ENCODE data around the gene SPOCK2. TPM values are rescaled to one million over a fixed set of nuclear protein-coding genes. Genes with fewer than 3 reads are reported as not detected.
A peak's percentile ranks its signal among the peaks of the same experiment; 100 is the strongest.

Gene SPOCK2
- polyA plus RNA-seq, 1 donor (not counting 4 experiments of a cell fraction or from before 2014, with no cell fraction given), result 0.14 TPM

DNA sequence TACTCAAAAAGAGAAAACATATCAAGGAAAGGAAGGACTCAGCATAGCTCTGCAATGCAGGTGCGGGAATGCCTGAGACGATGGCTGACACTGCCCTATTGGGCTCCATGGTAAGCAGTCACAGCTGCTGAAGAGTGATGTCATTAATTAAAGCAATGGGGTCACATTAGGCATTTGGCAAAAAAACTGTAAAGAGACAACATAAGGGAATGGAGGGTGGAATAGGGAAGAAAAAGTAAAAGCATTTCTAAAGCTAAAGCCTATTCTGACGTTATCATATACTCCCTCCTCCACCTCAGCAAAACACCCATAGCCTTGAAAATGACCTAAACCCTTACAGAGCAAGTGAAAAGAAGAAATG, 38.5 kb upstream of the SPOCK2 start:
- TF ChIP-seq EZH2 (IDR thresholded peaks at IDR 0.05; ENCODE audit: low read length), result no peak
- TF ChIP-seq, protein P1, sequence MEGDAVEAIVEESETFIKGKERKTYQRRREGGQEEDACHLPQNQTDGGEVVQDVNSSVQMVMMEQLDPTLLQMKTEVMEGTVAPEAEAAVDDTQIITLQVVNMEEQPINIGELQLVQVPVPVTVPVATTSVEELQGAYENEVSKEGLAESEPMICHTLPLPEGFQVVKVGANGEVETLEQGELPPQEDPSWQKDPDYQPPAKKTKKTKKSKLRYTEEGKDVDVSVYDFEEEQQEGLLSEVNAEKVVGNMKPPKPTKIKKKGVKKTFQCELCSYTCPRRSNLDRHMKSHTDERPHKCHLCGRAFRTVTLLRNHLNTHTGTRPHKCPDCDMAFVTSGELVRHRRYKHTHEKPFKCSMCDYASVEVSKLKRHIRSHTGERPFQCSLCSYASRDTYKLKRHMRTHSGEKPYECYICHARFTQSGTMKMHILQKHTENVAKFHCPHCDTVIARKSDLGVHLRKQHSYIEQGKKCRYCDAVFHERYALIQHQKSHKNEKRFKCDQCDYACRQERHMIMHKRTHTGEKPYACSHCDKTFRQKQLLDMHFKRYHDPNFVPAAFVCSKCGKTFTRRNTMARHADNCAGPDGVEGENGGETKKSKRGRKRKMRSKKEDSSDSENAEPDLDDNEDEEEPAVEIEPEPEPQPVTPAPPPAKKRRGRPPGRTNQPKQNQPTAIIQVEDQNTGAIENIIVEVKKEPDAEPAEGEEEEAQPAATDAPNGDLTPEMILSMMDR (optimal IDR thresholded peaks at IDR 0.05 in 1 of 3, IDR thresholded peaks at IDR 0.05 in 1 of 3, conservative IDR thresholded peaks at IDR 0.05 in 1 of 3; ENCODE audit: extremely low read depth in 1 of 3, insufficient read depth in 2 of 3, low read length in 3 of 3), result no peak
- H3K27me3 ChIP-seq (ENCODE audit: control insufficient read depth, extremely low read depth, insufficient read depth, low read length), result no peaks in the 10 kb centered on the region
- H3K9me3 ChIP-seq (ENCODE audit: control insufficient read depth, low read depth, low read length), result no peaks in the 10 kb centered on the region
- dilution Hi-C loops (cut with MboI; ENCODE audit: extremely low pct_ligation_motif_present, low sequenced_read_pairs), result no loop called here
- no peak overlapping the region for H3K4me2 ChIP-seq (ENCODE audit: control insufficient read depth, extremely low read depth, insufficient read depth, low read depth, low read length)
- H3K9me1 ChIP-seq (ENCODE audit: control insufficient read depth, extremely low read depth, insufficient read depth, low read length), result no peaks in the 10 kb centered on the region
- no peaks in the 10 kb centered on the region for H3K79me2 ChIP-seq (ENCODE audit: control insufficient read depth, insufficient read depth, low read length)
- DNase-seq (ENCODE audit: low read depth, low spot score) (no peak), FAIRE-seq (no peak)
- no peaks in the 10 kb centered on the region for H4K20me1 ChIP-seq (ENCODE audit: control insufficient read depth, extremely low read depth, insufficient read depth, low read length)
- no peak overlapping the region for H3K4me3 ChIP-seq (ENCODE audit: control insufficient read depth in 2 of 3, extremely low read depth in 1 of 3, insufficient read depth in 2 of 3, low read depth in 1 of 3, low read length in 3 of 3)
- H2AFZ ChIP-seq (ENCODE audit: control insufficient read depth, low read length), result no peak overlapping the region
- no peaks in the 10 kb centered on the region for H3K4me1 ChIP-seq (ENCODE audit: control insufficient read depth, extremely low read depth, insufficient read depth, low read length)
- no peaks in the 10 kb centered on the region for H3K36me3 ChIP-seq (ENCODE audit: control insufficient read depth in 2 of 2, extremely low read depth in 1 of 2, insufficient read depth in 2 of 2, low read length in 2 of 2)
- H3K27ac ChIP-seq (ENCODE audit: control insufficient read depth, insufficient read depth, low read length), result no peak overlapping the region
- H3K9ac ChIP-seq (ENCODE audit: control insufficient read depth, extremely low read depth, insufficient read depth, low read length), result no peak overlapping the region

DNA sequence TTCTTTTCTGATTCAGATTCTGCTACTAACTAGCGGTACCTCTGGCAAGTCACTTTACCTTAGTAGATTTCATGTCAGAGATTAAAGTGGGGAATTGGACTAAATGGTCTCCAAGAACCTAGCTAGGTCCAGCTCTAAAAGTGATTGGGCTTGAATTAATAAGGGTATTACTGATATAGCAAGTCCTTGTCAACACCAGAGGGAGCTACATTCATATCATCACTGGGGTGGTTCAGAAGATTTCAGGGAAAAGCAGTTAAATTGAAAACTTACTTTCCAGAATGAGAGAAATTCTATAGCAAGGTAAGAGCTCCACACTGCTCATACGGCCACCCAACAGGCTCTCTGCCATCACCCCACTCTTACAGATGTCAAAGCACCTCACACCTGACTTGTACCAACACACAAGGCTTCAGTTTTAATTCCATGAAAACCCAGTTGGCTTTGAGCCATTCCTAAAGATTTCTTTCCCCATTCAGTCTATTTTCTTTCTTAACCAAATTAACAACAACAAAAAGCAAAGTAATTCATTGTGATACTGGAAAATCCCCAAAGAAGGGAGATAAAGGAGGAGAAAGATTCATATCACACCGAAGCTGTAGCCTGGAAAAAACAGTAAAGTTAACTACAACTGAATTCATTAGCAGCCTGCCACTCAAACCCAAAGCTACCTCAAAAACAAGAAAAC, 38.0 kb upstream of the SPOCK2 start:
- TF ChIP-seq EZH2 (IDR thresholded peaks at IDR 0.05; ENCODE audit: low read length), result no peak
- TF ChIP-seq, protein P1 (optimal IDR thresholded peaks at IDR 0.05 in 1 of 3, IDR thresholded peaks at IDR 0.05 in 1 of 3, conservative IDR thresholded peaks at IDR 0.05 in 1 of 3; ENCODE audit: extremely low read depth in 1 of 3, insufficient read depth in 2 of 3, low read length in 3 of 3), result peak in 2 of 3 experiments; percentile 39 to 46
- Histone ChIP-seq H2AFZ (ENCODE audit: control insufficient read depth, low read length) (no peak overlapping the region), H3K79me2 (ENCODE audit: control insufficient read depth, insufficient read depth, low read length) (no peaks in the 10 kb centered on the region), H4K20me1 (ENCODE audit: control insufficient read depth, extremely low read depth, insufficient read depth, low read length) (no peaks in the 10 kb centered on the region), H3K27me3 (ENCODE audit: control insufficient read depth, extremely low read depth, insufficient read depth, low read length) (no peaks in the 10 kb centered on the region), H3K9me3 (ENCODE audit: control insufficient read depth, low read depth, low read length) (no peaks in the 10 kb centered on the region), H3K27ac (ENCODE audit: control insufficient read depth, insufficient read depth, low read length) (no peak overlapping the region), H3K4me3 (ENCODE audit: control insufficient read depth in 2 of 3, extremely low read depth in 1 of 3, insufficient read depth in 2 of 3, low read depth in 1 of 3, low read length in 3 of 3) (no peak overlapping the region), H3K9ac (ENCODE audit: control insufficient read depth, extremely low read depth, insufficient read depth, low read length) (no peak overlapping the region), H3K4me2 (ENCODE audit: control insufficient read depth, extremely low read depth, insufficient read depth, low read depth, low read length) (no peak overlapping the region), H3K9me1 (ENCODE audit: control insufficient read depth, extremely low read depth, insufficient read depth, low read length) (no peaks in the 10 kb centered on the region), H3K36me3 (ENCODE audit: control insufficient read depth in 2 of 2, extremely low read depth in 1 of 2, insufficient read depth in 2 of 2, low read length in 2 of 2) (no peaks in the 10 kb centered on the region), H3K4me1 (ENCODE audit: control insufficient read depth, extremely low read depth, insufficient read depth, low read length) (no peaks in the 10 kb centered on the region)
- dilution Hi-C loops (cut with MboI; ENCODE audit: extremely low pct_ligation_motif_present, low sequenced_read_pairs), result no loop called here
- DNase-seq (ENCODE audit: low read depth, low spot score) (no peak), FAIRE-seq (peak; percentile 62)
